GM23338 (cell line): ENCODE results near the gene DRC3. TPM values are rescaled to one million over a fixed set of nuclear protein-coding genes. Genes with fewer than 3 reads are reported as not detected.

Experiments
- ATAC-seq: fragments of 200-7000 bp; cut with Tn5 transposase; 3 replicates; pipeline ENCODE4 v1.9.1; 2020
- DNase-seq: peaks from one replicate; pipeline ENCODE4 v3.0.0-alpha.2; 2015; ENCODE audit warnings: low spot score
- H2AFZ ChIP-seq: fragments of 200-600 bp; sonication (generic); 2 replicates; pipeline ENCODE4 v1.8.0; 2016; ENCODE audit warnings: antibody characterized with exemption, mild to moderate bottlenecking, moderate library complexity
- H3F3A ChIP-seq: fragments of 200-600 bp; sonication (generic); replicated peaks from 2 replicates; pipeline ENCODE4 v1.8.0; 2017; ENCODE audit warnings: antibody characterized with exemption, mixed run types, low read depth
- H3K27ac ChIP-seq: fragments of 200-600 bp; sonication (generic); 2 replicates; pipeline ENCODE4 v1.6.1; 2016; ENCODE audit warnings: low read depth
- H3K27me3 ChIP-seq: fragments of 200-600 bp; sonication (generic); 2 replicates; pipeline ENCODE4 v1.8.0; 2016; ENCODE audit warnings: mild to moderate bottlenecking, mixed run types, moderate library complexity; ENCODE audit not compliant: insufficient read depth
- H3K36me3 ChIP-seq: fragments of 200-600 bp; sonication (generic); 2 replicates; pipeline ENCODE4 v1.8.0; 2016; ENCODE audit warnings: mild to moderate bottlenecking; ENCODE audit not compliant: insufficient read depth
- H3K4me1 ChIP-seq: fragments of 200-600 bp; sonication (generic); 2 replicates; pipeline ENCODE4 v1.8.0; 2016; ENCODE audit warnings: mild to moderate bottlenecking, moderate library complexity; ENCODE audit not compliant: insufficient read depth
- H3K4me2 ChIP-seq: fragments of 200-600 bp; sonication (generic); 2 replicates; pipeline ENCODE4 v1.7.1; 2017; ENCODE audit warnings: mixed run types
- H3K4me3 ChIP-seq: fragments of 200-600 bp; sonication (generic); 2 replicates; pipeline ENCODE4 v1.6.1; 2016; ENCODE audit warnings: mixed run types
- H3K79me2 ChIP-seq: fragments of 200-600 bp; sonication (generic); replicated peaks from 2 replicates; pipeline ENCODE4 v1.8.0; 2017; ENCODE audit warnings: mild to moderate bottlenecking; ENCODE audit not compliant: insufficient read depth
- H3K9me2 ChIP-seq: fragments of 200-600 bp; sonication (generic); 2 replicates; pipeline ENCODE4 v1.8.0; 2017; ENCODE audit not compliant: insufficient read depth
- H4K20me1 ChIP-seq: fragments of 200-600 bp; sonication (generic); replicated peaks from 2 replicates; pipeline ENCODE4 v1.8.0; 2017; ENCODE audit warnings: mild to moderate bottlenecking; ENCODE audit not compliant: insufficient read depth
- H3K27ac Mint-ChIP-seq: 2 replicates; pipeline ENCODE4 v1.8.0; 2020; ENCODE audit warnings: inconsistent platforms, mild to moderate bottlenecking, moderate library complexity, mixed read lengths
- H3K27me3 Mint-ChIP-seq: 3 replicates; pipeline ENCODE4 v1.8.0; 2022; ENCODE audit warnings: low read depth, mild to moderate bottlenecking, moderate library complexity, mixed read lengths, inconsistent platforms; ENCODE audit not compliant: insufficient read depth, poor library complexity
- H3K36me3 Mint-ChIP-seq: 3 replicates; pipeline ENCODE4 v1.8.0; 2021; ENCODE audit warnings: low read depth, mild to moderate bottlenecking, inconsistent platforms, moderate library complexity, mixed read lengths
- H3K4me1 Mint-ChIP-seq: 3 replicates; pipeline ENCODE4 v1.8.0; 2020; ENCODE audit warnings: mild to moderate bottlenecking, inconsistent platforms, mixed read lengths
- H3K4me3 Mint-ChIP-seq: 3 replicates; pipeline ENCODE4 v1.8.0; 2021; ENCODE audit warnings: moderate library complexity, mild to moderate bottlenecking, inconsistent platforms, mixed read lengths
- H3K9me3 Mint-ChIP-seq: 3 replicates; pipeline ENCODE4 v1.8.0; 2020; ENCODE audit warnings: moderate library complexity, mild to moderate bottlenecking, inconsistent platforms, mixed read lengths
- CREB1 ChIP-seq: fragments of 250-450 bp; sonication (Bioruptor Pico); IDR thresholded peaks from 2 replicates; pipeline ENCODE4 v1.5.0; 2020; ENCODE audit warnings: low read depth, mild to moderate bottlenecking, moderate library complexity
- CTCF ChIP-seq, 2 experiments: fragments of 200-600 bp in 1 of 2; sonication (generic) in 1 of 2; conservative IDR thresholded peaks; 2 replicates each; pipeline versions ENCODE4 v1.5.1 to v1.6.1; 2016 to 2017; ENCODE audit warnings: antibody characterized with exemption in 2 of 2, low read depth in 2 of 2, mild to moderate bottlenecking in 2 of 2, moderate library complexity in 1 of 2
- EZH2 ChIP-seq: fragments of 200-600 bp; sonication (generic); IDR thresholded peaks from one replicate; pipeline ENCODE4 v1.8.0; 2017; ENCODE audit warnings: antibody characterized with exemption, mild to moderate bottlenecking, low read depth; ENCODE audit not compliant: unreplicated experiment
- JUNB ChIP-seq: IDR thresholded peaks from one replicate; pipeline ENCODE4 v1.6.1; 2016; ENCODE audit warnings: antibody characterized with exemption; ENCODE audit not compliant: unreplicated experiment
- NANOG ChIP-seq: IDR thresholded peaks from 2 replicates; pipeline ENCODE4 v1.6.1; 2016; ENCODE audit warnings: antibody characterized with exemption, borderline replicate concordance
- REST ChIP-seq: IDR thresholded peaks from one replicate; pipeline ENCODE4 v1.6.1; 2018; ENCODE audit warnings: antibody characterized with exemption; ENCODE audit not compliant: unreplicated experiment
- ZNF114 ChIP-seq: fragments of 250-450 bp; sonication (Bioruptor Pico); IDR thresholded peaks from 2 replicates; pipeline ENCODE4 v1.5.0; 2020; ENCODE audit warnings: mild to moderate bottlenecking, moderate library complexity
- ZNF331 ChIP-seq: fragments of 250-450 bp; sonication (Bioruptor Pico); IDR thresholded peaks from 2 replicates; pipeline ENCODE4 v1.5.0; 2020; ENCODE audit warnings: low read depth, mild to moderate bottlenecking, moderate library complexity
- polyA plus RNA-seq: library from polyadenylated mRNA; unstranded; fragments of >200 nt; fragmentation: Nextera tagmentation; extraction: Ambion mirVana; gene quantifications from 2 replicates; pipeline ENCODE4 v1.2.1, GENCODE V29; 2016
- total RNA-seq: library from RNA; depleted of rRNA; stranded (reverse); fragments of >200 nt; shearing (Covaris generic); gene quantifications from 2 replicates; pipeline ENCODE4 v1.2.3, GENCODE V29; 2014

DRC3 gene
- total and polyA plus RNA-seq, 2 experiments from 2014 or later: 1.1 TPM; not detected in 1

- TF ChIP-seq ZNF114: no peak
- H3K36me3 Mint-ChIP-seq: no peaks in the 10 kb centered on the region; the same call in 2 of the 3 replicates
- H3F3A ChIP-seq: no peaks in the 10 kb centered on the region
- DNase-seq (no peak), ATAC-seq (no peak)
- peaks cover 3% of the 10 kb centered on the region for H3K27me3 Mint-ChIP-seq
- no peaks in the 10 kb centered on the region for H3K27me3 ChIP-seq
- no peaks in the 10 kb centered on the region for H3K9me3 Mint-ChIP-seq
- H3K79me2 ChIP-seq: no peaks in the 10 kb centered on the region
- no peak overlapping the region for H3K4me3 ChIP-seq
- no peaks in the 10 kb centered on the region for H3K9me2 ChIP-seq
- 0 out of 2 replicates have a peak, but pooled peaks cover 5% of the 10 kb centered on the region for H3K4me1 ChIP-seq
- no peak overlapping the region for H3K4me3 Mint-ChIP-seq
- H3K36me3 ChIP-seq: no peaks in the 10 kb centered on the region
- H4K20me1 ChIP-seq: peaks cover 5% of the 10 kb centered on the region; the same call in 1 of the 2 replicates
- H3K27ac ChIP-seq: no peak overlapping the region
- no peak overlapping the region for H2AFZ ChIP-seq
- H3K27ac Mint-ChIP-seq: no peak overlapping the region
- no peak overlapping the region for H3K4me2 ChIP-seq
- H3K4me1 Mint-ChIP-seq: peaks cover 3% of the 10 kb centered on the region; the same call in 2 of the 3 replicates
These were observed 43.8 kb downstream of the DRC3 start for GRCh38 chr17:18016426-18016825.

- no peak overlapping the region for H3K27ac ChIP-seq
- no peak overlapping the region for H3K4me2 ChIP-seq
- no peak overlapping the region for H3K4me3 ChIP-seq
- Mint-ChIP-seq H3K27me3 (peaks cover 3% of the 10 kb centered on the region), H3K9me3 (no peaks in the 10 kb centered on the region), H3K4me3 (no peak overlapping the region), H3K27ac (no peak overlapping the region), H3K4me1 (peaks cover 3% of the 10 kb centered on the region; the same call in 2 of the 3 replicates), H3K36me3 (no peaks in the 10 kb centered on the region; the same call in 2 of the 3 replicates)
- H3F3A ChIP-seq: no peaks in the 10 kb centered on the region
- H3K27me3 ChIP-seq: no peaks in the 10 kb centered on the region
- DNase-seq (no peak), ATAC-seq (no peak)
- 0 out of 2 replicates have a peak, but pooled peaks cover 5% of the 10 kb centered on the region for H3K4me1 ChIP-seq
- H4K20me1 ChIP-seq: no peaks in the 10 kb centered on the region
- no peaks in the 10 kb centered on the region for H3K9me2 ChIP-seq
- H2AFZ ChIP-seq: no peak overlapping the region
- no peaks in the 10 kb centered on the region for H3K36me3 ChIP-seq
- no peaks in the 10 kb centered on the region for H3K79me2 ChIP-seq
- TF ChIP-seq CREB1 (CRISPR knock-in tag) (no peak), EZH2 (no peak)
These were observed 45.3 kb downstream of the DRC3 start for GRCh38 chr17:18017958-18018357.

GRCh38 chr17:18018411-18018921 is 45.8 kb downstream of the DRC3 start:
- no peak overlapping the region for H3K4me2 ChIP-seq

More at GRCh38 chr17:18018411-18018921, 45.8 kb downstream of the DRC3 start:
- Mint-ChIP-seq H3K4me3 (no peak overlapping the region), H3K27ac (no peak overlapping the region), H3K27me3 (peaks cover 3% of the 10 kb centered on the region), H3K9me3 (no peaks in the 10 kb centered on the region), H3K4me1 (peaks cover 3% of the 10 kb centered on the region; the same call in 2 of the 3 replicates), H3K36me3 (no peaks in the 10 kb centered on the region; the same call in 2 of the 3 replicates)
- no peaks in the 10 kb centered on the region for H4K20me1 ChIP-seq
- no peak overlapping the region for H3K4me3 ChIP-seq
- H2AFZ ChIP-seq: no peak overlapping the region
- no peak; the same call in 2 of the 3 replicates for ATAC-seq
- TF ChIP-seq JUNB (no peak), CTCF (conservative IDR thresholded peaks at IDR 0.05; ENCODE audit: low read depth in 2 of 2) (no peak), REST (no peak), EZH2 (no peak), NANOG (no peak), CREB1 (CRISPR knock-in tag) (no peak), ZNF331 (no peak)
- H3K36me3 ChIP-seq: no peaks in the 10 kb centered on the region
- DNase-seq: no peak
- H3K4me1 ChIP-seq: 0 out of 2 replicates have a peak, but pooled peaks cover 5% of the 10 kb centered on the region
- no peaks in the 10 kb centered on the region for H3K79me2 ChIP-seq
- H3F3A ChIP-seq: no peaks in the 10 kb centered on the region
- H3K9me2 ChIP-seq: no peaks in the 10 kb centered on the region
- no peaks in the 10 kb centered on the region for H3K27me3 ChIP-seq
- no peak overlapping the region for H3K27ac ChIP-seq
